GM12878 (cell line): ENCODE results near the gene SLC17A7. TPM values are rescaled to one million over a fixed set of nuclear protein-coding genes. Genes with fewer than 3 reads are reported as not detected.
A peak's percentile ranks its signal among the peaks of the same experiment; 100 is the strongest.
"Not testable (repeated sequence)": the region's sequence is repeated elsewhere in the genome, so short reads cannot be mapped to it uniquely, and the experiment has no call there.

ENCODE experiments used
- ATAC-seq: fragments of 200-7000 bp; cut with Tn5 transposase; 3 replicates; pipeline ENCODE4 v1.9.1; 2020; ENCODE audit warnings: mild to moderate bottlenecking, moderate library complexity
- BruUV-seq: library from RNA; stranded (reverse); fragments of 400-500 nt; replicated peaks from 2 replicates; lab custom pipeline; 2021; lab: Mats Ljungman, UMichigan
- CTCF ChIA-PET: fragments of 300-600 bp; sonication (Branson Sonifier 250); formaldehyde crosslinking; extraction: SDS; loops from one replicate; lab custom pipeline; 2021; ENCODE audit warnings: inconsistent platforms; lab: Yijun Ruan, JAX
- POLR2A ChIA-PET: fragments of 350-600 bp; formaldehyde crosslinking; extraction: SDS; loops from one replicate; lab custom pipeline; 2021; ENCODE audit warnings: inconsistent platforms; lab: Charles Lee
- RAD21 ChIA-PET: fragments of 300-600 bp; sonication (Branson Sonifier 250); formaldehyde crosslinking; loops from one replicate; lab custom pipeline; 2023; ENCODE audit warnings: antibody characterized with exemption; ENCODE audit not compliant: unreplicated experiment; lab: Charles Lee
- SMC1A ChIA-PET: fragments of 300-600 bp; sonication (Branson Sonifier 250); formaldehyde crosslinking; loops from one replicate; lab custom pipeline; 2023; ENCODE audit not compliant: unreplicated experiment, uncharacterized antibody; lab: Charles Lee
- DNase-seq: peaks from one replicate; pipeline ENCODE4 v3.0.0-alpha.2; 2011; ENCODE audit warnings: low read depth, low spot score
- FAIRE-seq: peaks from 3 replicates; lab custom pipeline; 2011; peaks lifted over from hg19 to GRCh38; lab: Jason Lieb, UNC
- H2AFZ ChIP-seq: 2 replicates; pipeline ENCODE4 v1.6.0; 2011; ENCODE audit warnings: low read depth, low read length, control low read depth; ENCODE audit not compliant: control insufficient read depth
- H3K27ac ChIP-seq: 2 replicates; pipeline ENCODE4 v1.5.1; 2011; ENCODE audit warnings: control low read depth; ENCODE audit not compliant: control insufficient read depth, insufficient read depth
- H3K27me3 ChIP-seq, 2 experiments: replicated peaks in 1 of 2; 2 replicates each; pipeline versions ENCODE4 v1.6.0 to v1.6.1; 2011; ENCODE audit warnings: low read length in 1 of 2; ENCODE audit not compliant: control insufficient read depth in 2 of 2, insufficient read depth in 2 of 2
- H3K36me3 ChIP-seq, 2 experiments: 2 replicates each; pipeline ENCODE4 v1.5.1; 2011; ENCODE audit warnings: low read length in 1 of 2; ENCODE audit not compliant: control insufficient read depth in 2 of 2, insufficient read depth in 2 of 2
- H3K4me1 ChIP-seq: 2 replicates; pipeline ENCODE4 v1.6.1; 2011; ENCODE audit warnings: mild to moderate bottlenecking, low read length, moderate library complexity, mixed read lengths; ENCODE audit not compliant: control insufficient read depth, insufficient read depth
- H3K4me2 ChIP-seq: 2 replicates; pipeline ENCODE4 v1.6.0; 2011; ENCODE audit warnings: control low read depth; ENCODE audit not compliant: control insufficient read depth, insufficient read depth
- H3K4me3 ChIP-seq: fragments of 200-600 bp; sonication (generic); 2 replicates; pipeline ENCODE4 v1.5.1; 2016
- H3K79me2 ChIP-seq: 2 replicates; pipeline ENCODE4 v1.6.0; 2011; ENCODE audit warnings: low read length; ENCODE audit not compliant: control insufficient read depth, insufficient read depth
- H3K9ac ChIP-seq: 2 replicates; pipeline ENCODE4 v1.8.0; 2011; ENCODE audit warnings: low read length, control low read depth, mixed read lengths; ENCODE audit not compliant: control insufficient read depth, insufficient read depth
- H3K9me3 ChIP-seq: replicated peaks from 3 replicates; pipeline ENCODE4 v1.5.1; 2011; ENCODE audit warnings: mild to moderate bottlenecking, low read length; ENCODE audit not compliant: control insufficient read depth, insufficient read depth
- H4K20me1 ChIP-seq: 2 replicates; pipeline ENCODE4 v1.6.0; 2011; ENCODE audit not compliant: control insufficient read depth, insufficient read depth
- POLR2A ChIP-seq: IDR thresholded peaks from 2 replicates; pipeline ENCODE4 v1.6.1; 2011; ENCODE audit warnings: low read depth, mild to moderate bottlenecking, low read length
- ZBTB33 ChIP-seq: fragments of 450-650 bp; IDR thresholded peaks from 2 replicates; pipeline ENCODE4 v1.6.1; 2017; ENCODE audit warnings: mild to moderate bottlenecking
- WGBS: methylation state at CpG from one replicate; pipeline ENCODE4 v1.1.6; 2016; ENCODE audit warnings: low lambda C conversion rate; ENCODE audit not compliant: insufficient replicate concordance, insufficient coverage; ENCODE audit errors: missing lambda C conversion rate; 5-methylcytosine and 5-hydroxymethylcytosine counted together
- in situ Hi-C: fragments of 300-500 bp; cut with MboI; formaldehyde crosslinking; loops from 9 replicates; pipeline ENCODE4 v1.14.3; 2018; ENCODE audit warnings: mixed read lengths
- intact Hi-C: fragments of 100-400 bp; cut with micrococcal nuclease; formaldehyde crosslinking; loops from one replicate; pipeline ENCODE4 v1.14.2; 2022; ENCODE audit not compliant: unreplicated experiment
- polyA plus RNA-seq, 11 experiments: library from polyadenylated mRNA; depleted of rRNA in 4 of 11; unstranded in 6 of 11; stranded (reverse) in 5 of 11; fragments of >200 nt; fragmentation: Nextera tagmentation in 4 of 11; fragmentation: Illumina TruSeq in 1 of 11; extraction: Ambion mirVana in 4 of 11; extraction: Trizol in 1 of 11; gene quantifications; 1 replicate in 1 of 11; 2 replicates in 10 of 11; pipeline versions ENCODE4 v1.2.1 to v1.2.3, GENCODE V29; 2011 to 2016; ENCODE audit warnings: inconsistent platforms in 2 of 11, missing spikeins in 2 of 11, low read depth in 1 of 11
- total RNA-seq, 4 experiments: library from RNA; depleted of rRNA in 3 of 4; stranded (reverse); fragments of >200 nt in 3 of 4; fragmentation: Illumina TruSeq in 1 of 4; extraction: Trizol in 1 of 4; gene quantifications; 2 replicates each; pipeline versions ENCODE4 v1.2.1 to v1.2.3, GENCODE V29; 2013 to 2021

Gene SLC17A7
- total and polyA plus RNA-seq, 10 of the 15 experiments (the other 5 are each of a cell fraction or from before 2014, with no cell fraction given): 0.03 to 0.24 (median 0.06) TPM; not detected in 6

GRCh38 chr19:49461656-49462055, 20.3 kb upstream of the SLC17A7 start:
- no peak overlapping the region for H3K27ac ChIP-seq
- ChIA-PET SMC1A (no interaction called here), CTCF (no interaction called here), RAD21 (no interaction called here), POLR2A (no interaction called here)
- peaks cover 18% of the 10 kb centered on the region for H3K4me1 ChIP-seq
- in situ Hi-C loops: no loop called here
- H3K4me2 ChIP-seq: no peak overlapping the region
- ATAC-seq: no peak
- no peak overlapping the region for H3K9ac ChIP-seq
- H4K20me1 ChIP-seq: no peaks in the 10 kb centered on the region
- no peak for DNase-seq
- TF ChIP-seq POLR2A: no peak
- 0 out of 2 replicates have a peak, but pooled peaks have one; percentile 36 for TF ChIP-seq ZBTB33
- no TSS peak for BruUV-seq
- H3K79me2 ChIP-seq: peaks cover 2% of the 10 kb centered on the region; the same call in 1 of the 2 replicates
- 98% methylated on average over 19 of the region's 37 CpGs for WGBS
- peaks cover 2 to 5% of the 10 kb centered on the region in 2 experiments for H3K36me3 ChIP-seq
- intact Hi-C loops: no loop called here
- FAIRE-seq: no peak
- H2AFZ ChIP-seq: no peak overlapping the region
- H3K9me3 ChIP-seq: no peaks in the 10 kb centered on the region
- no peaks in the 10 kb centered on the region for H3K27me3 ChIP-seq
- no peak overlapping the region for H3K4me3 ChIP-seq

- H3K79me2 ChIP-seq, BruUV-seq, POLR2A ChIA-PET, H2AFZ ChIP-seq, FAIRE-seq, intact Hi-C loops, H3K36me3 ChIP-seq, DNase-seq, RAD21 ChIA-PET, H4K20me1 ChIP-seq, H3K9me3 ChIP-seq, SMC1A ChIA-PET, H3K4me2 ChIP-seq, H3K27me3 ChIP-seq, H3K27ac ChIP-seq, ATAC-seq, in situ Hi-C loops, H3K9ac ChIP-seq, H3K4me3 ChIP-seq: not testable (repeated sequence)
- WGBS: no CpG with 5 or more reads among the region's 1 CpG
- H3K4me1 ChIP-seq: peaks cover 18% of the 10 kb centered on the region
- CTCF ChIA-PET: interaction anchor here (0.9 kb wide), 1 partner anchor 9 kb away, joined by 4 read pairs; no protein-coding TSS in a partner anchor
Measured at GRCh38 chr19:49461130-49461529, 19.8 kb upstream of the SLC17A7 start.
